NT2/D1 (cell line): ENCODE results near the gene IFT43.

Experiments
- SUZ12 ChIP-seq: IDR thresholded peaks from 2 replicates; pipeline ENCODE4 v1.6.1; 2011; ENCODE audit not compliant: insufficient read length, insufficient read depth; ENCODE audit errors: extremely low read depth
- ZNF274 ChIP-seq: IDR thresholded peaks from 2 replicates; pipeline ENCODE4 v1.6.1; 2011; ENCODE audit warnings: mild to moderate bottlenecking, low read depth, low read length

- no peak for TF ChIP-seq ZNF274
- TF ChIP-seq SUZ12: no peak
These were observed 119.3 kb downstream of the IFT43 start for GRCh38 chr14:76104802-76105355.
